Myocyte (in vitro differentiated cells): ENCODE measurements around the gene DHDDS. TPM values are rescaled to one million over a fixed set of nuclear protein-coding genes. Genes with fewer than 3 reads are reported as not detected.
A peak's percentile ranks its signal among the peaks of the same experiment; 100 is the strongest.

Source experiments
- DNase-seq: peaks from one replicate; pipeline ENCODE4 v3.0.0-alpha.2; 2012; ENCODE audit warnings: low read depth
- total RNA-seq: library from RNA; depleted of rRNA; stranded (reverse); fragments of >200 nt; gene quantifications from 2 replicates; pipeline ENCODE4 v1.2.3, GENCODE V29; 2014

The DHDDS gene
- total RNA-seq, 1 donor from 2014 or later = 55.3 TPM

GRCh38 chr1:26417111-26417759 is 14.9 kb upstream of the DHDDS start:
- DNase-seq = peak; percentile 66

GRCh38 chr1:26418865-26419349 is 13.2 kb upstream of the DHDDS start:
- no peak for DNase-seq

- DNase-seq = no peak
These were observed 12.6 kb upstream of the DHDDS start for GRCh38 chr1:26419494-26419893.

- DNase-seq = no peak
These were observed 2.4 kb upstream of the DHDDS start for GRCh38 chr1:26429721-26430120.

- DNase-seq = no peak
These were observed 672 bp downstream of the DHDDS start for GRCh38 chr1:26432793-26433192.

- DNase-seq = no peak
These were observed 2.1 kb downstream of the DHDDS start for GRCh38 chr1:26434161-26434752.

- no peak for DNase-seq
These were observed 5.9 kb downstream of the DHDDS start for GRCh38 chr1:26438041-26438440.

GRCh38 chr1:26440259-26440658 is 8.1 kb downstream of the DHDDS start:
- DNase-seq = no peak

GRCh38 chr1:26449868-26450267 is 17.7 kb downstream of the DHDDS start:
- DNase-seq = no peak

- no peak for DNase-seq
These were observed 18.8 kb downstream of the DHDDS start for GRCh38 chr1:26450908-26451307.

GRCh38 chr1:26452459-26453183 is 20.5 kb downstream of the DHDDS start:
- DNase-seq = no peak

- no peak for DNase-seq
These were observed 27.0 kb downstream of the DHDDS start for GRCh38 chr1:26459148-26459547.

- peak; percentile 88 for DNase-seq
These were observed 27.5 kb downstream of the DHDDS start for GRCh38 chr1:26459573-26460031.

- DNase-seq = no peak
These were observed 36.8 kb downstream of the DHDDS start for GRCh38 chr1:26468911-26469310.

- DNase-seq = no peak
These were observed 37.4 kb downstream of the DHDDS start for GRCh38 chr1:26469558-26469957.

GRCh38 chr1:26470878-26471497 is 38.9 kb downstream of the DHDDS start:
- DNase-seq = no peak

- peak; percentile 80 for DNase-seq
These were observed 39.6 kb downstream of the DHDDS start for GRCh38 chr1:26471498-26472319.

- peak; percentile 92 for DNase-seq
These were observed 40.3 kb downstream of the DHDDS start, which contains the start of gene HMGN2 for GRCh38 chr1:26472320-26472900. HMGN2 (plus strand) TSS chr1:26472440; CDS start chr1:26472613, 173 bp downstream.

- DNase-seq = peak; percentile 97
These were observed 41.1 kb downstream of the DHDDS start for GRCh38 chr1:26472901-26473845.
